Heart left ventricle (tissue), 16 donors: ENCODE measurements around the gene PEF1. TPM values are rescaled to one million over a fixed set of nuclear protein-coding genes. Genes with fewer than 3 reads are reported as not detected.

Source experiments
- ATAC-seq, 4 donors: fragments of 200-7000 bp; cut with Tn5 transposase; one replicate each; pipeline ENCODE4 v1.9.1; 2020 to 2022; ENCODE audit warnings: moderate library complexity in 4 of 4, mild to moderate bottlenecking in 3 of 4, moderate number of reproducible peaks in 1 of 4
- DNase-seq, 5 donors: peaks; one replicate each; pipeline ENCODE4 v3.0.0-alpha.2; 2020
- H3K27ac ChIP-seq, 12 donors: fragments of 200-600 bp; sonication (generic) in 4 of 12; one replicate each; pipeline versions ENCODE4 v1.5.0 to v1.8.0; 2016 to 2022; ENCODE audit warnings: mild to moderate bottlenecking in 2 of 12
- H3K27me3 ChIP-seq, 9 donors: fragments of 200-600 bp; sonication (generic) in 2 of 9; one replicate each; pipeline versions ENCODE4 v1.5.1 to v1.8.0; 2016 to 2022; ENCODE audit warnings: mild to moderate bottlenecking in 3 of 9
- H3K36me3 ChIP-seq, 9 donors: fragments of 200-600 bp; sonication (generic) in 2 of 9; one replicate each; pipeline versions ENCODE4 v1.5.0 to v1.8.0; 2018 to 2022; ENCODE audit warnings: mild to moderate bottlenecking in 2 of 9
- H3K4me1 ChIP-seq, 12 donors: fragments of 200-600 bp; sonication (generic) in 4 of 12; one replicate each; pipeline versions ENCODE4 v1.5.0 to v1.8.0; 2016 to 2022; ENCODE audit warnings: mild to moderate bottlenecking in 3 of 12
- H3K4me3 ChIP-seq, 12 donors: fragments of 200-600 bp; sonication (generic) in 4 of 12; one replicate each; pipeline versions ENCODE4 v1.5.0 to v1.8.0; 2017 to 2022; ENCODE audit warnings: mild to moderate bottlenecking in 9 of 12, moderate library complexity in 4 of 12
- H3K9me3 ChIP-seq, 12 donors: fragments of 200-600 bp; sonication (generic) in 4 of 12; one replicate each; pipeline versions ENCODE4 v1.5.0 to v1.8.0; 2016 to 2022; ENCODE audit warnings: mild to moderate bottlenecking in 1 of 12
- CTCF ChIP-seq, 12 donors: fragments of 200-600 bp; sonication (generic) in 4 of 12; IDR thresholded peaks; one replicate each; pipeline versions ENCODE4 v1.5.0 to v1.8.0; 2018 to 2022; ENCODE audit warnings: antibody characterized with exemption in 12 of 12, mild to moderate bottlenecking in 5 of 12
- POLR2A ChIP-seq, 2 donors: fragments of 450-650 bp; IDR thresholded peaks; one replicate each; pipeline ENCODE4 v1.6.1; 2017; ENCODE audit warnings: antibody characterized with exemption in 2 of 2, mild to moderate bottlenecking in 2 of 2, moderate library complexity in 2 of 2
- WGBS, 4 donors: extraction: QIAGEN DNeasy Blood & Tissue Kit in 2 of 4; methylation state at CpG; one replicate each; pipeline versions ENCODE4 v1.1.5 to v1.1.7; 2013 to 2018; 5-methylcytosine and 5-hydroxymethylcytosine counted together
- intact Hi-C, 10 donors: fragments of 100-400 bp; cut with DNase I; formaldehyde crosslinking; loops; one replicate each; pipeline versions ENCODE4 v1.11.1 to v1.14.2; 2022
- polyA plus RNA-seq, 2 donors: library from polyadenylated mRNA; stranded (reverse); fragments of 200-250 nt; gene quantifications; one replicate each; pipeline ENCODE4 v1.2.3, GENCODE V29; 2013
- total RNA-seq, 9 donors: library from RNA; depleted of rRNA in 2 of 9; stranded (reverse); fragments of >200 nt in 2 of 9; fragmentation: NEBNext Ultra II Directional in 3 of 9; extraction: Animal tissue kit (Norgen Biotek cat#: 25700) in 3 of 9; gene quantifications; one replicate each; pipeline versions ENCODE4 v1.1.0 to v1.2.4, GENCODE V29; 2016 to 2023
- donor health status: ischemic (EF 13 %, LVEDD 7.1; RV severe dilation, severe dysfunction).
- donor health status: healthy with polysubstance abuse.
- donor health status: DM: no; HTN: yes; CAD: no.
- donor health status: DM: no; HTN: no; CAD: no.
- donor health status: ischemic (EF 25% LVEDD 6.9; RV normal size, moderate dysfunction).
- donor health status: ischemic (EF 25% LVEDD 5.7; RV mildly dilated, moderate dysfunction).
- donor health status: healthy.
- donor health status: DM: yes; HTN: yes; CAD: no.
- donor health status: ischemic (EF 35%, LVEDD 5.7; RV mildly dilated, moderate dysfunction).
- donor health status: nonischemic (EF 11% LVEDD 7.7; RV severe dilation, severe dysfunction).
- donor health status: DM: yes; HTN: yes; CAD: no.
- donor health status: PGD.
- donor health status: ischemic (EF 29% LVEDD 5.4; RV normal size, mild dysfunction).
- donor health status: nonischemic (EF 23%, LVEDD 6.1; RV moderate dilation, normal function).

PEF1 gene
- total and polyA plus RNA-seq, 11 donors: 32.2 to 106 (median 42.4) TPM

GRCh38 chr1:31640179-31640578, 4.5 kb downstream of the PEF1 start:
- H3K36me3 ChIP-seq: peaks cover 0 to 14% (median 2%) of the 10 kb centered on the region in 9 donors
- H3K4me1 ChIP-seq: peaks cover 0 to 90% (median 66%) of the 10 kb centered on the region in 12 donors
- no peaks in the 10 kb centered on the region for H3K27me3 ChIP-seq
- intact Hi-C loops: no loop called here
- no peak overlapping the region for H3K4me3 ChIP-seq
- DNase-seq (no peak), ATAC-seq (no peak)
- no peaks in the 10 kb centered on the region for H3K9me3 ChIP-seq
- H3K27ac ChIP-seq: peak overlapping the region in 1 of 12 donors; percentile 48
- TF ChIP-seq POLR2A (IDR thresholded peaks at IDR 0.05): no peak
- TF ChIP-seq CTCF (IDR thresholded peaks at IDR 0.05): no peak

GRCh38 chr1:31639543-31639942, 5.1 kb downstream of the PEF1 start:
- Histone ChIP-seq H3K27ac (no peak overlapping the region), H3K27me3 (no peaks in the 10 kb centered on the region), H3K9me3 (no peaks in the 10 kb centered on the region), H3K36me3 (peaks cover 0 to 20% (median 8%) of the 10 kb centered on the region in 9 donors), H3K4me1 (peaks cover 0 to 95% (median 70%) of the 10 kb centered on the region in 12 donors), H3K4me3 (no peak overlapping the region)
- intact Hi-C loops: loop anchor here in 1 of 10 donors (10.0 kb wide), 1 partner anchor 255 kb away; no protein-coding TSS in a partner anchor
- TF ChIP-seq CTCF (IDR thresholded peaks at IDR 0.05): no peak
- no peak for TF ChIP-seq POLR2A (IDR thresholded peaks at IDR 0.05)
- DNase-seq (no peak), ATAC-seq (no peak)
- 57 to 70% (median 66%) methylated on average over 5 of the region's 5 CpGs for WGBS, 4 donors

- intact Hi-C loops: loop anchor here in 1 of 10 donors (10.0 kb wide), 1 partner anchor 253 kb away; no protein-coding TSS in a partner anchor
- WGBS, 4 donors: 52 to 62% (median 58%) methylated on average over 5 of the region's 5 CpGs
- H3K4me1 ChIP-seq: peaks cover 0 to 97% (median 62%) of the 10 kb centered on the region in 12 donors
- H3K27me3 ChIP-seq: no peaks in the 10 kb centered on the region
- H3K36me3 ChIP-seq: peaks cover 0 to 35% (median 19%) of the 10 kb centered on the region in 9 donors
- H3K27ac ChIP-seq: no peak overlapping the region
- DNase-seq: no peak
- no peaks in the 10 kb centered on the region for H3K9me3 ChIP-seq
- ATAC-seq: no peak
- H3K4me3 ChIP-seq: no peak overlapping the region
- no peak for TF ChIP-seq CTCF (IDR thresholded peaks at IDR 0.05)
- TF ChIP-seq POLR2A (IDR thresholded peaks at IDR 0.05): no peak
Observed at GRCh38 chr1:31637915-31638673, 6.6 kb downstream of the PEF1 start.

GRCh38 chr1:31633117-31633516, 11.6 kb downstream of the PEF1 start:
- Histone ChIP-seq H3K27me3 (no peaks in the 10 kb centered on the region), H3K4me1 (peaks cover 0 to 95% (median 46%) of the 10 kb centered on the region in 12 donors), H3K4me3 (no peak overlapping the region), H3K9me3 (no peaks in the 10 kb centered on the region), H3K36me3 (peaks cover 0 to 75% (median 69%) of the 10 kb centered on the region in 9 donors), H3K27ac (peak overlapping the region in 4 of 12 donors; percentile 75 to 95 (median 91))
- intact Hi-C loops: loop anchor here in 1 of 10 donors (10.0 kb wide), 1 partner anchor 248 kb away; no protein-coding TSS in a partner anchor
- no peak for DNase-seq
- WGBS, 4 donors: 54 to 71% (median 59%) methylated on average over 4 of the region's 4 CpGs
- ATAC-seq: no peak
- TF ChIP-seq CTCF (IDR thresholded peaks at IDR 0.05): peak in 11 of 12 donors; percentile 17 to 48 (median 36)
- TF ChIP-seq POLR2A (IDR thresholded peaks at IDR 0.05): no peak
